MV-4-11 (cell line): Measurements from ENCODE around the gene KCNJ12.
"Not testable (repeated sequence)": the region's sequence is repeated elsewhere in the genome, so short reads cannot be mapped to it uniquely, and the experiment has no call there.

Experiments used
- DNase-seq: peaks from one replicate; lab custom pipeline; 2025; lab: John Stamatoyannopoulos, UW

Gene KCNJ12

GRCh38 chr17:21422311-21423189, 46.4 kb downstream of the KCNJ12 start:
- DNase-seq = not testable (repeated sequence)

GRCh38 chr17:21423190-21423493, 47.0 kb downstream of the KCNJ12 start:
- DNase-seq = not testable (repeated sequence)

GRCh38 chr17:21424697-21425096, 48.5 kb downstream of the KCNJ12 start:
- DNase-seq = not testable (repeated sequence)

GRCh38 chr17:21425321-21425720, 49.2 kb downstream of the KCNJ12 start:
- no peak for DNase-seq

GRCh38 chr17:21425736-21426135, 49.6 kb downstream of the KCNJ12 start:
- DNase-seq = no peak

- DNase-seq = not testable (repeated sequence)
Measured at GRCh38 chr17:21426246-21426645, 50.1 kb downstream of the KCNJ12 start.

GRCh38 chr17:21426876-21427275, 50.7 kb downstream of the KCNJ12 start:
- not testable (repeated sequence) for DNase-seq

- DNase-seq = not testable (repeated sequence)
Measured at GRCh38 chr17:21427727-21428126, 51.6 kb downstream of the KCNJ12 start.

GRCh38 chr17:21428752-21429424, 52.7 kb downstream of the KCNJ12 start:
- DNase-seq = not testable (repeated sequence)

- DNase-seq = not testable (repeated sequence)
Measured at GRCh38 chr17:21429921-21430628, 53.9 kb downstream of the KCNJ12 start.

GRCh38 chr17:21433971-21434370, 57.8 kb downstream of the KCNJ12 start:
- DNase-seq = not testable (repeated sequence)

GRCh38 chr17:21434976-21435375, 58.8 kb downstream of the KCNJ12 start:
- DNase-seq = not testable (repeated sequence)

GRCh38 chr17:21436481-21436880, 60.3 kb downstream of the KCNJ12 start:
- not testable (repeated sequence) for DNase-seq

GRCh38 chr17:21436883-21437836, 61.0 kb downstream of the KCNJ12 start:
- not testable (repeated sequence) for DNase-seq

- not testable (repeated sequence) for DNase-seq
Measured at GRCh38 chr17:21438316-21439014, 62.3 kb downstream of the KCNJ12 start.

- DNase-seq = not testable (repeated sequence)
Measured at GRCh38 chr17:21439015-21439336, 62.8 kb downstream of the KCNJ12 start.

- no peak for DNase-seq
Measured at GRCh38 chr17:21445091-21445650, 69.0 kb downstream of the KCNJ12 start.

GRCh38 chr17:21447552-21447951, 71.4 kb downstream of the KCNJ12 start:
- DNase-seq = not testable (repeated sequence)

- DNase-seq = not testable (repeated sequence)
Measured at GRCh38 chr17:21449891-21450290, 73.7 kb downstream of the KCNJ12 start.

- DNase-seq = no peak
Measured at GRCh38 chr17:21451975-21452374, 75.8 kb downstream of the KCNJ12 start.
